NCI-H128 (cell line): Measurements from ENCODE around the gene C10orf71.

Source experiments
- DNase-seq: peaks from one replicate; lab custom pipeline; 2025; ENCODE audit not compliant: unreplicated experiment; lab: John Stamatoyannopoulos, UW

C10orf71 gene

GRCh38 chr10:49370326-49371100 is 71.5 kb downstream of the C10orf71 start:
- no peak for DNase-seq

DNA sequence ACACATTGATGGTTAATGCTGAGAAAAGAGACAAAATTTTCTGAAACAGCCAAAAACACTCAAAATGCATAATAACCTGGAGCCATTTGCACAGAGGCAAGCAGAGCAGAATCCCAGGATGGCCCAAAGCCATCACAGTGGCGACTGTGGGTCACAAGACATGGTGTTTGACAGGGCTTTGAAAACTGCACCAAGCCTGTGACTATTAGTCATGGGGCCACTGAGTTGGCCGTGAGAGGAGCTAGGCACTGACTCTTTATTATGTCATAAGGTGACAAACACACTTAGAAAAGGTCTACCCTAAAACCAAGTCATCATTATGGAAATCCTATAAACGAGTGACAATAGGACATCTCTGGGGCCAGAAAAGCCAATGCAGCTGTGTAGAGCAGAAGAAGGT is 73.0 kb downstream of the C10orf71 start:
- DNase-seq = no peak

DNA sequence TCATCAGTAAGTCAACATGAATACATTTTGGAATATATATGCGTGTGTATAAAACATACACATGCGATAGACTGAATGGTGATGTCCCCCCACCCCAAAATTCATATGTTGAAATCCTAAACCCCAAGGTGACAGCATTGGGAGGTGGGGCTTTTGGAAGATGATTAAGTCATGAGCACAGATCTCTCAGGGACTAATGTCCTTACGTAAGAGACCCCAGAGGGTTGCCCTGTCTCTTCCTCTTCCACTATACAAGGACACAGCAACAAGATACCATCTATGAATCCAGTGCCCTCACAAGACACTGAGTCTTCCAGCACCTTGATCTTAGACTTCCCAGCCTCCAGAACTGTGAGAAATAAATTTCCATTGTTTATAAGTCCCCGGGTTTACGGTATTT is 74.4 kb downstream of the C10orf71 start:
- no peak for DNase-seq

DNA sequence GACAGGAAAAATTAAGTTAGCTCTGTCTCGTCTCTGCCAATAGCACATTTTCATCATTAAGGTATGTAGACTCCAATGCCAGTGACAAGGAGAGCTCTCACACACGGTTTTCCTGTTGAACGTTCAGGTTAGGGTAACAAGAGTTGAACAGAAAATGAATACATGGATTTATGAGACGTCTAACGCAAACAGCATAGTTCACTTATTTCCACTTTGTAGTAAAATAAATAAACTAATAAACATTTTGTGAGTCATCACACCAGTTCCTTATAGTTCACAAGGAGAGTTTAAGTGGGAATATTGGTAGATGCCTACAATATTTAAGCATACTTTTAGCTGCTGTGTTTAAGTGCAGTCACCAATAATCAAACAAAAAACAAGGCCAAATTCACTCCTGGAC is 75.8 kb downstream of the C10orf71 start:
- no peak for DNase-seq

DNA sequence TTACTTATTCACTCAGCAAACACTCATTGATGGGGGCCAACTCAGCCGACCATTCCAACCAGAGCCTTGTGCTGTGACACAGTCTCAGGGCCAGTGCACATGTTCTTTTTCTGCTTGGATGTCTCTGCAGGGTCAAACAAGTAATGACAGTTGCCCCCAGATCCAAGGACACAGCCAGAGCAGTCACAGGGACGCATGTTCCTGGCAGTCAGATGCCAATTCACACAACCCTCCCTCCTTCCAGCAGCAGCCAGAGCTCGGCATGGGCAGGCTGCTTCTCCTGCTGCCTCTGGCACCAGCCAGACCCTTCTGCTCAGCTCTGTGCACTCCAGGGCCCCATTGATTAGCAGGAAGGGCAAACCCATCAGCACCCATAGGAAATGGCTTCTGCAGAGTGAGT is 76.6 kb downstream of the C10orf71 start:
- no peak for DNase-seq
